Hepatocyte (in vitro differentiated cells): Measurements from ENCODE around the gene IGSF9. TPM values are rescaled to one million over a fixed set of nuclear protein-coding genes. Genes with fewer than 3 reads are reported as not detected.

Experiments
- DNase-seq: peaks from one replicate; pipeline ENCODE4 v3.0.0-alpha.2; 2016; ENCODE audit warnings: low spot score
- H2AFZ ChIP-seq: fragments of 200-600 bp; sonication (generic); 2 replicates; pipeline ENCODE4 v1.6.0; 2016; ENCODE audit warnings: antibody characterized with exemption, mild to moderate bottlenecking
- H3K27ac ChIP-seq: fragments of 200-600 bp; sonication (generic); 2 replicates; pipeline ENCODE4 v1.5.1; 2016; ENCODE audit warnings: mild to moderate bottlenecking
- H3K27me3 ChIP-seq: fragments of 200-600 bp; sonication (generic); 2 replicates; pipeline ENCODE4 v1.6.1; 2016
- H3K36me3 ChIP-seq: fragments of 200-600 bp; sonication (generic); replicated peaks from 2 replicates; pipeline ENCODE4 v1.5.1; 2016; ENCODE audit warnings: low read depth; ENCODE audit not compliant: insufficient read depth
- H3K4me1 ChIP-seq: fragments of 200-600 bp; sonication (generic); 2 replicates; pipeline ENCODE4 v1.5.1; 2016; ENCODE audit warnings: mild to moderate bottlenecking, moderate library complexity; ENCODE audit not compliant: insufficient read depth
- H3K4me2 ChIP-seq: fragments of 200-600 bp; sonication (generic); 2 replicates; pipeline ENCODE4 v1.6.0; 2016
- H3K4me3 ChIP-seq: fragments of 200-600 bp; sonication (generic); 2 replicates; pipeline ENCODE4 v1.5.1; 2016; ENCODE audit warnings: mild to moderate bottlenecking
- H3K79me2 ChIP-seq: fragments of 200-600 bp; sonication (generic); 2 replicates; pipeline ENCODE4 v1.6.0; 2017; ENCODE audit warnings: mild to moderate bottlenecking
- H3K9me2 ChIP-seq: fragments of 200-600 bp; sonication (generic); replicated peaks from 2 replicates; pipeline ENCODE4 v1.6.0; 2017; ENCODE audit warnings: mild to moderate bottlenecking; ENCODE audit not compliant: insufficient read depth
- H3K9me3 ChIP-seq: fragments of 200-600 bp; sonication (generic); 2 replicates; pipeline ENCODE4 v1.5.1; 2016; ENCODE audit warnings: low read depth, mild to moderate bottlenecking
- H4K20me1 ChIP-seq: fragments of 200-600 bp; sonication (generic); 2 replicates; pipeline ENCODE4 v1.6.0; 2016; ENCODE audit warnings: mild to moderate bottlenecking; ENCODE audit not compliant: insufficient read depth, poor library complexity, severe bottlenecking
- EZH2 ChIP-seq: fragments of 200-600 bp; sonication (generic); IDR thresholded peaks from 2 replicates; pipeline ENCODE4 v1.6.1; 2016; ENCODE audit warnings: antibody characterized with exemption, mild to moderate bottlenecking, borderline replicate concordance
- EZH2phosphoT487 ChIP-seq: fragments of 200-600 bp; sonication (generic); IDR thresholded peaks from one replicate; pipeline ENCODE4 v1.6.1; 2018; ENCODE audit warnings: antibody characterized with exemption, mild to moderate bottlenecking, low read depth, moderate library complexity; ENCODE audit not compliant: unreplicated experiment, severe bottlenecking
- WGBS: methylation state at CpG from one replicate; pipeline ENCODE4 v1.1.6; 2016; ENCODE audit warnings: low lambda C conversion rate; ENCODE audit errors: missing lambda C conversion rate; 5-methylcytosine and 5-hydroxymethylcytosine counted together
- polyA plus RNA-seq: library from polyadenylated mRNA; unstranded; fragments of >200 nt; fragmentation: Nextera tagmentation; extraction: Ambion mirVana; gene quantifications from 2 replicates; pipeline ENCODE4 v1.2.1, GENCODE V29; 2016
- total RNA-seq: library from RNA; depleted of rRNA; stranded (reverse); fragments of >200 nt; gene quantifications from 2 replicates; pipeline ENCODE4 v1.2.3, GENCODE V29; 2014
- TF ChIP-seq, protein P1 (sequence below): fragments of 200-600 bp; sonication (generic); IDR thresholded peaks from 2 replicates; pipeline ENCODE4 v1.5.1; 2016; ENCODE audit warnings: antibody characterized with exemption, mild to moderate bottlenecking; ENCODE audit not compliant: poor library complexity

The IGSF9 gene
- total and polyA plus RNA-seq, 2 experiments from 2014 or later, result 8.2 to 22.5 TPM

DNA sequence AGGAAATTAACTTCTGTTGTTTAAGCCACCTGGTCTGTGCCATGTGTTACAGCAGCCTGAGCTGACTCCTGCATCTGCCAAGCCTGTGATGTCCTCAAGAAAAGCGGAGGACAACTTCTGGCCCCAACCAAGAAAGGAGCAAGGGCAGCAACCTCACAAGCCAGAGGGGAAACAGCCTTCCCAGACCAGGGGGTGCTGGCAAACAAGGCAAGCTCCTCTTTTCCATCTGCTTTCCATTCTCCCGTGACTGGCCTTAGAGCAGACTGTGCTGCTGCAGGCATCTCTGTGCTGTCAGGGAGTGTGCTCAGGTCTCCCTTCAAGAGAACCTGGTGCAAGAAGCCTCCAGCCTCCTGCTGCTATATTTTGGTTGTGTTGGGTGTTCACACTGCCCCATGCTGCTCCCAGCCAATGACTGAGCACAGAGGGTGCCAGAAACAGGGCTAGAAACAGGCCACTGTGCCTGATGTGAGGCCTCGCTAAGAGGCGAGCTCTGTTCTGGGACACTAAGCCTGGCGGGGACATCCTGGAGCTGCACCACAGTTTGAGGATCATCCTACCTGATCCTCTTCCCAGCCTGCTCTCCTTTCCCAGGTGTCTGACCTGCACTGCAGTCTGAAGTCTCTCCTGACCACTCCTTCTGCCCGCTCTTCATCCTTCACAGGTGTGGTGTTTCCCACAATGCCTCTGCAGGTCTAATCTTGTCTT is 36.1 kb upstream of the IGSF9 start:
- Histone ChIP-seq H3K27ac (no peak overlapping the region), H4K20me1 (no peaks in the 10 kb centered on the region), H3K9me2 (no peaks in the 10 kb centered on the region), H3K9me3 (no peaks in the 10 kb centered on the region), H3K4me3 (no peak overlapping the region), H3K36me3 (no peaks in the 10 kb centered on the region), H3K4me2 (no peak overlapping the region), H2AFZ (no peak overlapping the region), H3K27me3 (no peaks in the 10 kb centered on the region), H3K4me1 (peaks cover 9% of the 10 kb centered on the region), H3K79me2 (no peaks in the 10 kb centered on the region)
- no peak for DNase-seq
- WGBS, result 90% methylated on average over 6 of the region's 6 CpGs
- TF ChIP-seq EZH2, result no peak
- TF ChIP-seq, protein P1, sequence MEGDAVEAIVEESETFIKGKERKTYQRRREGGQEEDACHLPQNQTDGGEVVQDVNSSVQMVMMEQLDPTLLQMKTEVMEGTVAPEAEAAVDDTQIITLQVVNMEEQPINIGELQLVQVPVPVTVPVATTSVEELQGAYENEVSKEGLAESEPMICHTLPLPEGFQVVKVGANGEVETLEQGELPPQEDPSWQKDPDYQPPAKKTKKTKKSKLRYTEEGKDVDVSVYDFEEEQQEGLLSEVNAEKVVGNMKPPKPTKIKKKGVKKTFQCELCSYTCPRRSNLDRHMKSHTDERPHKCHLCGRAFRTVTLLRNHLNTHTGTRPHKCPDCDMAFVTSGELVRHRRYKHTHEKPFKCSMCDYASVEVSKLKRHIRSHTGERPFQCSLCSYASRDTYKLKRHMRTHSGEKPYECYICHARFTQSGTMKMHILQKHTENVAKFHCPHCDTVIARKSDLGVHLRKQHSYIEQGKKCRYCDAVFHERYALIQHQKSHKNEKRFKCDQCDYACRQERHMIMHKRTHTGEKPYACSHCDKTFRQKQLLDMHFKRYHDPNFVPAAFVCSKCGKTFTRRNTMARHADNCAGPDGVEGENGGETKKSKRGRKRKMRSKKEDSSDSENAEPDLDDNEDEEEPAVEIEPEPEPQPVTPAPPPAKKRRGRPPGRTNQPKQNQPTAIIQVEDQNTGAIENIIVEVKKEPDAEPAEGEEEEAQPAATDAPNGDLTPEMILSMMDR, result no peak
- TF ChIP-seq EZH2phosphoT487, result no peak

DNA sequence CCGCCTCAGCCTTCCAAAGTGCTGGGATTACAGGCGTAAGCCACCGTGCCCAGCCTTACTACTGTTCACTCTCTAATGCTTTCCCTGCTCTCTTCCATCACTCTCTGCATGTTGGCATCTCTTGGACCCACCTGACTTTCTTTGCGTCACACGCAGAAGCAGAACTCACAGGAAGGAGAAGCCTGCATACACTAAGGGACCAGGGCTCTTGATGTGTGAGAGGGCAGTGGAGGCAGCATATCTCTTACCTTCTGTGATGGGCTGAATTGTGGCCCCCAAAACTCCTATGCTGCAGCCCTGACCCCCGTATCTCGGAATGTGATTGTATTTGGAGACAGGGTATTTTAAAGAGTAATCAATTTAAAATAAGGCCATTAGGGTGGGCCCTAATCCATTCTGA is 35.4 kb upstream of the IGSF9 start:
- H3K9me3 ChIP-seq, result no peaks in the 10 kb centered on the region
- peaks cover 9% of the 10 kb centered on the region for H3K4me1 ChIP-seq
- H4K20me1 ChIP-seq, result no peaks in the 10 kb centered on the region
- no peaks in the 10 kb centered on the region for H3K27me3 ChIP-seq
- H3K36me3 ChIP-seq, result no peaks in the 10 kb centered on the region
- no peak overlapping the region for H2AFZ ChIP-seq
- 97% methylated on average over 7 of the region's 7 CpGs for WGBS
- H3K4me2 ChIP-seq, result no peak overlapping the region
- DNase-seq, result no peak
- no peaks in the 10 kb centered on the region for H3K9me2 ChIP-seq
- H3K4me3 ChIP-seq, result no peak overlapping the region
- no peaks in the 10 kb centered on the region for H3K79me2 ChIP-seq
- no peak overlapping the region for H3K27ac ChIP-seq
- TF ChIP-seq EZH2 (no peak), EZH2phosphoT487 (no peak)
- TF ChIP-seq, protein P1, result no peak

DNA sequence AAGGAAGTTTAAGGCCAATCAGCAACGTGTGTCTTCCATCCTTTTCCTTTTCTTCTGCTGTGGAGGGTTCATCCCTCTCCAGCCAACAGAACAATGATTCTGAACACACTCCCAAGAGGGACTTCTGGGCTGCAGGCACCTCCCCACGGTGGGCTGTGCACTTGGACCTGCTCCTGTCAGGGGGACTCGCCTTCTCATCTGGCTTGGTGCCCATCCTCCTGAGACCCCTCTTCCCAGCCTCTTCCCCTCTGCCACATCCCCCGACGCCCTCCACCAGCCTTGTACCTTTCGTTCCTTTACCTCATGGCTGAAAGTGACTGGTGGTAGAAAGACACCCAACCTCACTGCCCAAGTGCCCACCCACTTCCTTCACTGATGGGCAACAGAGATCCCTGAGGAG is 34.7 kb upstream of the IGSF9 start:
- Histone ChIP-seq H3K4me3 (no peak overlapping the region), H3K79me2 (no peaks in the 10 kb centered on the region), H4K20me1 (no peaks in the 10 kb centered on the region), H3K9me3 (no peaks in the 10 kb centered on the region), H3K36me3 (no peaks in the 10 kb centered on the region), H3K27me3 (no peaks in the 10 kb centered on the region), H3K4me1 (peaks cover 9% of the 10 kb centered on the region), H2AFZ (no peak overlapping the region), H3K4me2 (no peak overlapping the region), H3K27ac (no peak overlapping the region), H3K9me2 (no peaks in the 10 kb centered on the region)
- TF ChIP-seq, protein P1, result no peak
- no peak for TF ChIP-seq EZH2
- no peak for TF ChIP-seq EZH2phosphoT487
- 73% methylated on average over 6 of the region's 6 CpGs for WGBS
- DNase-seq, result no peak

DNA sequence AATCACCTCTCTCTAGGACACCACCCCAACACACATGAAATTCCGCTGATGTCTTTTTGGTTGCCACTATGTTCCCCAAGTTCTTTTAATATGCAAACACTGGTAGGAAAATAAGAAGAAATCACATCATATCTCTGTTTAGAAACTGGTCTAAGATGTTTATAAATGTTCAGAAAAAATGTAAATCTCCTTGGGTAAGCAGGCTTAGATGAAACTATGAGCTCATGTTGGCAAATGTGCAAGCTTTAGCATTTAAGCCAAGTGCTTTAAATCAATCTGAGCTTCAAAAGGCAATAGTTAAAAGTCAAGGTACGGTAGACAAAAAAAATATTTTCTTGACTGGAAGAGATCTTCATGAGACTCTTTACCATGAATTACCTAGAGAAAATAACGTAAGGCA is 33.8 kb upstream of the IGSF9 start:
- H3K4me1 ChIP-seq, result peaks cover 9% of the 10 kb centered on the region
- no peak overlapping the region for H3K4me3 ChIP-seq
- H3K27me3 ChIP-seq, result no peaks in the 10 kb centered on the region
- no peak overlapping the region for H2AFZ ChIP-seq
- no peaks in the 10 kb centered on the region for H4K20me1 ChIP-seq
- H3K9me2 ChIP-seq, result no peaks in the 10 kb centered on the region
- 54% methylated on average over 3 of the region's 3 CpGs for WGBS
- H3K27ac ChIP-seq, result no peak overlapping the region
- DNase-seq, result no peak
- no peaks in the 10 kb centered on the region for H3K9me3 ChIP-seq
- peak overlapping the region; percentile 15 for H3K4me2 ChIP-seq
- no peaks in the 10 kb centered on the region for H3K36me3 ChIP-seq
- TF ChIP-seq EZH2, result no peak
- TF ChIP-seq, protein P1, result no peak
- no peak for TF ChIP-seq EZH2phosphoT487
- no peaks in the 10 kb centered on the region for H3K79me2 ChIP-seq
